ENCODE data around the gene SMPD4.
"Not testable (repeated sequence)": the region's sequence is repeated elsewhere in the genome, so short reads cannot be mapped to it uniquely, and the experiment has no call there.

DNA sequence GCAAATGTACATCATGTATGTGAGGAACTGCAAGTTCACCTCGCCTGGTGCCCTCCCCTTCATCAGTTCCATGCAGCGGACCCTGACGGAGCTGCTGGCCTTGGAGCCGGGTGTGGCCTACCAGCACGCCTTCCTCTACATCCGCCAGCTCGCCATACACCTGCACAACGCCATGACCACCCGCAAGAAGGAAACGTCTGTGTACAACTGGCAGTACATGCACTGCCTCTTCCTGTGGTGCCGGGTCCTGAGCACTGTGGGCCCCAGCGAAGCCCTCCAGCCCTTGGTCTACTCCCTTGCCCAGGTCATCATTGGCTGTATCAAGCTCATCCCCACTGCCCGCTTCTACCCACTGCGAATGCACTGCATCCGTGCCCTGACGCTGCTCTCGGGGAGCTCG lies 49.0 kb upstream of the SMPD4 start:
- TF ChIP-seq, protein P1, sequence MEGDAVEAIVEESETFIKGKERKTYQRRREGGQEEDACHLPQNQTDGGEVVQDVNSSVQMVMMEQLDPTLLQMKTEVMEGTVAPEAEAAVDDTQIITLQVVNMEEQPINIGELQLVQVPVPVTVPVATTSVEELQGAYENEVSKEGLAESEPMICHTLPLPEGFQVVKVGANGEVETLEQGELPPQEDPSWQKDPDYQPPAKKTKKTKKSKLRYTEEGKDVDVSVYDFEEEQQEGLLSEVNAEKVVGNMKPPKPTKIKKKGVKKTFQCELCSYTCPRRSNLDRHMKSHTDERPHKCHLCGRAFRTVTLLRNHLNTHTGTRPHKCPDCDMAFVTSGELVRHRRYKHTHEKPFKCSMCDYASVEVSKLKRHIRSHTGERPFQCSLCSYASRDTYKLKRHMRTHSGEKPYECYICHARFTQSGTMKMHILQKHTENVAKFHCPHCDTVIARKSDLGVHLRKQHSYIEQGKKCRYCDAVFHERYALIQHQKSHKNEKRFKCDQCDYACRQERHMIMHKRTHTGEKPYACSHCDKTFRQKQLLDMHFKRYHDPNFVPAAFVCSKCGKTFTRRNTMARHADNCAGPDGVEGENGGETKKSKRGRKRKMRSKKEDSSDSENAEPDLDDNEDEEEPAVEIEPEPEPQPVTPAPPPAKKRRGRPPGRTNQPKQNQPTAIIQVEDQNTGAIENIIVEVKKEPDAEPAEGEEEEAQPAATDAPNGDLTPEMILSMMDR (conservative IDR thresholded peaks at IDR 0.05; ENCODE audit: low read depth, low read length), result not testable (repeated sequence)
- TF ChIP-seq EZH2 (IDR thresholded peaks at IDR 0.05; ENCODE audit: borderline replicate concordance, low read depth, low read length, poor library complexity, severe bottlenecking), result not testable (repeated sequence)
